ENCODE data around the gene SWSAP1. TPM values are rescaled to one million over a fixed set of nuclear protein-coding genes. Genes with fewer than 3 reads are reported as not detected.
A peak's percentile ranks its signal among the peaks of the same experiment; 100 is the strongest.

The SWSAP1 gene
- total RNA-seq, 1 donor from 2014 or later = 1.1 TPM

- Histone ChIP-seq H3K9me3 (replicated peaks) (no peaks in the 10 kb centered on the region), H3K36me3 (no peaks in the 10 kb centered on the region), H3K4me3 (peak overlapping the region; percentile 66), H3K27me3 (ENCODE audit: low read depth) (peaks cover 78% of the 10 kb centered on the region), H3K4me1 (peaks cover 55% of the 10 kb centered on the region), H3K27ac (replicated peaks) (peak overlapping the region; percentile 84)
- DNase-seq = peak; percentile 59
- TF ChIP-seq CTCF (IDR thresholded peaks at IDR 0.05; ENCODE audit: borderline replicate concordance) = no peak
- intact Hi-C loops (cut with micrococcal nuclease) = no loop called here
Measured at GRCh38 chr19:11421371-11422098, 47.1 kb downstream of the SWSAP1 start.

DNA sequence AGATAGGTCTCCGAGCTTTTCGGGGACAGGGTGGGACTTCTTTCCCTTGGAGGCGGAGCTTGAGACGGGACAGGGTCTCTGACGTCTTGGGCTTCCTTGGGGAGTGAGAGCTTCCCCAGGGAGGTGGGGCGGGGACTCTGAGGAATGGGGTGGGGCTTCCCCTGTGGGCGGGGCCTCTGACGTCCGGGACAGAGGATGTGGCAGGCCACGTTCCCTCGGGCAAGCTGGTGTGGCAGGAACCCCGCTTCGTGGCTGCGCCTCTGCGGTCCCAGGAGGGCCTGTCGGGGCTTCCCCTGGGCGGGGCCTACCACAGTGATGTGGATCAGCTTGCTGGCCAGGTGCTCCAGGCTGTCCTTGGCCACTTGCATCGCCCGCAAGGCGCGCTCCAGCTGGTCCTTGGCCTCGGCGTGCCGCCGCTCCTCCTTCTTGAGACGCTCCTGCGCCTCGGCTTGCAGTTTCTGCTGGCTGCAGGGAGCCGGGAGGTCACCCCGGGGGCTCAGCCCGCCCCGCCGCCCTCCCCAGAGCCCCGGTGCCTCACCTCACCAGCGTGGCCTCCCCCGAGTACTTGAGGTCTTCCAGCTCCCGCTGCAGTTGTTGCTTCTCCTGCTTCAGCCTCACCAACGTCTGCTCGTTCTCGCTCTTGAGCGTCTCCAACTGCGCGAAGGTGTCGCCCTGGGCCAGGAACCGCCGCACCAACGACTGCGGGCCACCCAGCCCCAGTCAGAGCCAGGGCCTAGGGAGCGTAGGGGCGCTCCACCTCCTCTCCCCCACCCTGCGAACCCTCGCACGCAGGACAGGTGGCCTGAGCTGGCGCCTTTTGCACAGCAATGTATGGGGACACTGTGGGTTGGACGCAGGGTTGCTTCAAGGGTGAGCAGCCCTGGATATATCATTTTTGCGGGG lies 47.9 kb downstream of the SWSAP1 start:
- TF ChIP-seq CTCF (IDR thresholded peaks at IDR 0.05; ENCODE audit: borderline replicate concordance) = no peak
- intact Hi-C loops (cut with micrococcal nuclease) = no loop called here
- DNase-seq = peak; percentile 84
- H3K9me3 ChIP-seq (replicated peaks) = no peaks in the 10 kb centered on the region
- H3K4me3 ChIP-seq = peak overlapping the region; percentile 66
- H3K36me3 ChIP-seq = no peaks in the 10 kb centered on the region
- H3K27me3 ChIP-seq (ENCODE audit: low read depth) = peaks cover 69% of the 10 kb centered on the region
- peak overlapping the region; percentile 84 for H3K27ac ChIP-seq (replicated peaks)
- peaks cover 55% of the 10 kb centered on the region for H3K4me1 ChIP-seq

DNA sequence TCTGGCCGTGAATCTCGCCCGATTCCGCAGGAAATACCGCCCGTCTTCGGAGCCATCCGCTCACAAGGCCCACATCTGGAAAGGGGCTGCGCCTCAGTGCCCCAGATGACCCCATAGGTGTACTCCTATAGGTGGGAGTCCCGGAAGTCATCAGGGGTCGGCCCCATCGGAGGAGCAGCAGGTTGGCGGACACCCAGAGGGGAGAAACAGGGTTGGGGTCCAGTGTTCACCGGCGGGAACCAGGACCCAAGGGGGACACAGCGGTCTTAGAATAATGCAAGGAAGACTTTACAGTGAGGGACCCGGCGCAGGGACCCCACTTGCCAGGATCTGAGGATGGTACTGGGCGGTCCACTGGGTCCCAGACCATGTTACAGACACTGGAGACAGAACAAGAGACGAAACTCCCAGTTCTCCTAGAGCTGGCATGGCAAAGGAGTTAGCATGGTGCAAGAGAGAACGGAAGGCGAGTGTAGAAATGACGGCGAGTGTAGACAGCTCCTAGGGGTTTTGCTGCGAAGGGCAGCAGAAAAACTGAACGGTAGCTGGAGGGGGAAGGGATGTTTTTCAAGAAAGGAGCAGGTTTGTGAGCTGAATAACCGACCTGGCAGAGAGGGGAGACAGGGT lies 48.8 kb downstream of the SWSAP1 start:
- Histone ChIP-seq H3K27me3 (ENCODE audit: low read depth) (peaks cover 62% of the 10 kb centered on the region), H3K36me3 (no peaks in the 10 kb centered on the region), H3K4me1 (peaks cover 53% of the 10 kb centered on the region), H3K4me3 (no peak overlapping the region), H3K9me3 (replicated peaks) (no peaks in the 10 kb centered on the region), H3K27ac (replicated peaks) (no peak overlapping the region)
- DNase-seq = no peak
- TF ChIP-seq CTCF (IDR thresholded peaks at IDR 0.05; ENCODE audit: borderline replicate concordance) = no peak
- intact Hi-C loops (cut with micrococcal nuclease) = no loop called here

GRCh38 chr19:11423791-11424181 lies 49.3 kb downstream of the SWSAP1 start:
- Histone ChIP-seq H3K4me1 (peaks cover 48% of the 10 kb centered on the region), H3K9me3 (replicated peaks) (no peaks in the 10 kb centered on the region), H3K4me3 (no peak overlapping the region), H3K36me3 (no peaks in the 10 kb centered on the region), H3K27ac (replicated peaks) (no peak overlapping the region), H3K27me3 (ENCODE audit: low read depth) (peaks cover 57% of the 10 kb centered on the region)
- intact Hi-C loops (cut with micrococcal nuclease) = no loop called here
- no peak for DNase-seq
- TF ChIP-seq CTCF (IDR thresholded peaks at IDR 0.05; ENCODE audit: borderline replicate concordance) = no peak

Other genes starting within 250 kb of the SWSAP1 start
- gene SPC24, start 218.9 kb upstream of the SWSAP1 start, total RNA-seq = 3.9 TPM
- gene KANK2, start 177.1 kb upstream of the SWSAP1 start, total RNA-seq = 326 TPM
- not detected for gene ANGPTL8, start 135.0 kb upstream of the SWSAP1 start, total RNA-seq
- gene DOCK6, start 112.1 kb upstream of the SWSAP1 start, total RNA-seq = 43.2 TPM
- gene TSPAN16, start 78.5 kb upstream of the SWSAP1 start, total RNA-seq = not detected
- 7.2 TPM for gene RAB3D, start 35.0 kb upstream of the SWSAP1 start, total RNA-seq
- gene TMEM205, start 28.4 kb upstream of the SWSAP1 start, total RNA-seq = 77.8 TPM
- gene CCDC159, start 28.1 kb upstream of the SWSAP1 start, total RNA-seq = 24.5 TPM
- gene PLPPR2, start 19.2 kb upstream of the SWSAP1 start, total RNA-seq = 10.6 TPM
- gene EPOR, start 9.6 kb downstream of the SWSAP1 start, total RNA-seq = 6.0 TPM
- 9.2 TPM for gene RGL3, start 44.6 kb downstream of the SWSAP1 start, total RNA-seq
- gene ODAD3, start 60.5 kb downstream of the SWSAP1 start, total RNA-seq = 0.77 TPM
- 120 TPM for gene PRKCSH, start 61.0 kb downstream of the SWSAP1 start, total RNA-seq
- gene ELAVL3, start 106.4 kb downstream of the SWSAP1 start, total RNA-seq = 0.66 TPM
- 4.2 TPM for gene ZNF653, start 131.2 kb downstream of the SWSAP1 start, total RNA-seq
- gene ECSIT, start 154.5 kb downstream of the SWSAP1 start, total RNA-seq = 167 TPM
- 133 TPM for gene CNN1, start 164.2 kb downstream of the SWSAP1 start, total RNA-seq
- 33.1 TPM for gene ELOF1, start 184.6 kb downstream of the SWSAP1 start, total RNA-seq
- 3.1 TPM for gene ACP5, start 203.0 kb downstream of the SWSAP1 start, total RNA-seq
- 5.5 TPM for gene ZNF627, start 222.8 kb downstream of the SWSAP1 start, total RNA-seq

Data from left ventricle myocardium inferior (tissue), 1 donor.